Right atrium auricular region (tissue), 2 donors: ENCODE measurements around the gene UBQLN1. TPM values are rescaled to one million over a fixed set of nuclear protein-coding genes. Genes with fewer than 3 reads are reported as not detected.
A peak's percentile ranks its signal among the peaks of the same experiment; 100 is the strongest.
"Not testable (repeated sequence)": the region's sequence is repeated elsewhere in the genome, so short reads cannot be mapped to it uniquely, and the experiment has no call there.

ENCODE experiments used
- DNase-seq: peaks from one replicate; pipeline ENCODE4 v3.0.0-alpha.2; 2019; ENCODE audit warnings: low spot score
- H3K27ac ChIP-seq, 2 donors: fragments of 200-600 bp; sonication (generic); 1 replicate in 1 of 2; 2 replicates in 1 of 2; pipeline ENCODE4 v1.5.1; 2016 to 2019
- H3K27me3 ChIP-seq, 2 donors: fragments of 200-600 bp; sonication (generic); one replicate each; pipeline versions ENCODE4 v1.5.1 to v1.6.0; 2017 to 2019
- H3K36me3 ChIP-seq: fragments of 200-600 bp; sonication (generic); one replicate; pipeline ENCODE4 v1.5.1; 2016
- H3K4me1 ChIP-seq, 2 donors: fragments of 200-600 bp; sonication (generic); one replicate each; pipeline versions ENCODE4 v1.5.1 to v1.6.0; 2017 to 2019
- H3K4me3 ChIP-seq, 2 donors: fragments of 200-600 bp; sonication (generic); 1 replicate in 1 of 2; 2 replicates in 1 of 2; pipeline ENCODE4 v1.5.1; 2017 to 2019; ENCODE audit warnings: mild to moderate bottlenecking in 1 of 2, moderate library complexity in 1 of 2
- H3K9me3 ChIP-seq, 2 donors: fragments of 200-600 bp; sonication (generic); one replicate each; pipeline ENCODE4 v1.5.1; 2019
- total RNA-seq, 2 donors: library from RNA; depleted of rRNA; stranded (reverse); fragments of >200 nt; gene quantifications; one replicate each; pipeline ENCODE4 v1.1.0, GENCODE V29; 2016
- TF ChIP-seq, protein P1 (sequence below), 2 donors: fragments of 200-600 bp; sonication (generic); IDR thresholded peaks; one replicate each; pipeline ENCODE4 v1.5.1; 2019; ENCODE audit warnings: antibody characterized with exemption in 2 of 2

The UBQLN1 gene
- 10 to 100 TPM; 85.2 to 89.9 TPM for total RNA-seq

DNA sequence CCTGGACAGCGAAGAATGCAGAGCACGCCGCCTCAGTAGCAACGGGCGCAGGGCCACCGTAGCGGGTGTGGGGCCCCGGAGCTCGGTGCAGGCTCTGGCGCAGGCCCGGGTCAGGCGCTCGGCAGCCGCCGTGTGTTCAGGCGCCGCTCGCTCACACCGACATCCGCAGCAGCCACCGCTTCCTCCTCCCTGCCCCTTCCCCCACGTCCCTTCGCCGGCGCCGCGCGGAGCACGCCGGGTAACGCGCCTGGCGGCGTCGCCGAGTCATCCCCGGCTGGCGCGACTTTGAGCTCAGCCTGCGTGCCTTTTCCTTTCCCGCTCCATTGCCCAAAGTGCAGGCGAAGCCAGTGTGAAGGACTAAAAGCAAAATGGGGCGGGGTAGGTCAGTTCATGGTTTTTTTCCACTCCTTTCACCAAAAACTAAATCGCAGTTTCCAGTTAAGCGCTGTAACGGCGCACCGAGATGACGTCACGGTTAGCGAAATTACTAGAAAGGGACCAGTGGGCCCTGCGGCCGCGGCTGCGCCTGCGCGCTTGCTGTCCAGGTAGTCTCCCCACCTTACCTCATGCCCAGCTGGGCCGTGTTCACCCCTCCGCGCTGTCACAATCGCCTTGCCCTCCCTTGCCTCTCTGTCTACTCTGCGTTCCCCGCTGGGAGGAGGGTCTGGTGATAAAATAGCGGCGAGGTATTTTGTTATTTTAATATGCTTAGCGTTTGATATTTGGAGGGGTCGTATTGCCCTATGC, at the start of gene UBQLN1:
UBQLN1 (minus strand) TSS at position 191 of the 747 bp plus-strand sequence. CDS start 279 bp downstream, outside the sequence.
- H3K27ac ChIP-seq: peak within 1 kb of the TSS; percentile 93 to 99
- TF ChIP-seq, protein P1, sequence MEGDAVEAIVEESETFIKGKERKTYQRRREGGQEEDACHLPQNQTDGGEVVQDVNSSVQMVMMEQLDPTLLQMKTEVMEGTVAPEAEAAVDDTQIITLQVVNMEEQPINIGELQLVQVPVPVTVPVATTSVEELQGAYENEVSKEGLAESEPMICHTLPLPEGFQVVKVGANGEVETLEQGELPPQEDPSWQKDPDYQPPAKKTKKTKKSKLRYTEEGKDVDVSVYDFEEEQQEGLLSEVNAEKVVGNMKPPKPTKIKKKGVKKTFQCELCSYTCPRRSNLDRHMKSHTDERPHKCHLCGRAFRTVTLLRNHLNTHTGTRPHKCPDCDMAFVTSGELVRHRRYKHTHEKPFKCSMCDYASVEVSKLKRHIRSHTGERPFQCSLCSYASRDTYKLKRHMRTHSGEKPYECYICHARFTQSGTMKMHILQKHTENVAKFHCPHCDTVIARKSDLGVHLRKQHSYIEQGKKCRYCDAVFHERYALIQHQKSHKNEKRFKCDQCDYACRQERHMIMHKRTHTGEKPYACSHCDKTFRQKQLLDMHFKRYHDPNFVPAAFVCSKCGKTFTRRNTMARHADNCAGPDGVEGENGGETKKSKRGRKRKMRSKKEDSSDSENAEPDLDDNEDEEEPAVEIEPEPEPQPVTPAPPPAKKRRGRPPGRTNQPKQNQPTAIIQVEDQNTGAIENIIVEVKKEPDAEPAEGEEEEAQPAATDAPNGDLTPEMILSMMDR (IDR thresholded peaks at IDR 0.05): no peak
- H3K27me3 ChIP-seq: no peaks in the 10 kb centered on the region
- peak within 1 kb of the TSS; percentile 65 to 95 for H3K4me3 ChIP-seq
- no peaks in the 10 kb centered on the region for H3K36me3 ChIP-seq
- no peaks in the 10 kb centered on the region for H3K9me3 ChIP-seq
- peaks cover 0 to 37% of the 10 kb centered on the region in 2 donors for H3K4me1 ChIP-seq
- peak; percentile 95 for DNase-seq

DNA sequence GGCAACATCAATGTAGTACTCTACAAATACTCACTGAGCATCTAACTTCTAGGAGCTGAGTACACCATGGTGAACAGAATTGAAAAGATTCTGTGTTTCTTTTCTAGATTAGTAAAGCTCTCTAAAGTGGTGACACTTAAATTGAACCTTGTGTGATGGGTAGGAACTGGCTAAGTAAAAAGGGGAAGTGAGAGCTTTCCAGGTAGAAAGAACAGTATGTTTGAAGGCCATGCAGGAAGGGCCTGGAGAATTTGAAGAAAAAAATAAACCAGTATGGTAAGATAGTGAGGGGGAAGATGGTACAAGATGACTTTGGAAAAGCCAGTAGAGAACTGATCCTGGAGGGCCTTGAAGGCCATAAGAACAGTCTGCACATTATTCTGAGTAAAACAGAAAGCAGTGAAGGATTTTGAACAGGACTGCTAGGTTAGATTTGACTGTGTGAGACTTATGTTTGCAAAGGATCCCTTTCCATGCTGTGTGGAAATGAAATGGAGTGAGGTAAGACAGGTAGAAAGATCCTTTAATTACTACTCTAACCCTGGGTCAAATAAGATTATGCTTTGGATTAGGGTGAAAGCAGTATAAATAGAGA, 46.7 kb upstream of the UBQLN1 start:
- Histone ChIP-seq H3K4me1 (no peaks in the 10 kb centered on the region), H3K9me3 (no peaks in the 10 kb centered on the region), H3K4me3 (no peak overlapping the region), H3K36me3 (peaks cover 7% of the 10 kb centered on the region), H3K27ac (no peak overlapping the region), H3K27me3 (no peaks in the 10 kb centered on the region)
- TF ChIP-seq, protein P1 (IDR thresholded peaks at IDR 0.05): no peak
- no peak for DNase-seq

DNA sequence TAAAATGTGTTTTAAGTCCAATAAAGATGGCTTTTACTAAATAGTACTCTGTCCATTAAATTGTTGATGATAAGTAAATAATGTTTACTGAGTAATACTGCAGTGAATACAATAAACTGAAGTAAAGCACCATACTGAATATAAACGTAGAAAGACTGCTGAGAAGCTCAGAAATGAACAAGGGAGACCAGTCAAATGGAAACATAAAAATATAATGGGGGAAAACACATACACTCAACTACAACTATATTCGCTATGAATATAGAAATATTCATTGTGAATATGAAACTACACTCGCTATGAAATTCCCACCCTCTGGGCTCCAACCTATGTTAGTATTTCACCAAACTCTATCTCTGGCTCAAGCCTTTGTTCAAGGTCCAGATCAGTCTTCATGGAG, 41.9 kb upstream of the UBQLN1 start:
- TF ChIP-seq, protein P1 (IDR thresholded peaks at IDR 0.05): no peak
- no peaks in the 10 kb centered on the region for H3K27me3 ChIP-seq
- no peaks in the 10 kb centered on the region for H3K4me1 ChIP-seq
- no peaks in the 10 kb centered on the region for H3K9me3 ChIP-seq
- H3K36me3 ChIP-seq: peaks cover 3% of the 10 kb centered on the region
- no peak for DNase-seq
- H3K4me3 ChIP-seq: no peak overlapping the region
- H3K27ac ChIP-seq: no peak overlapping the region

DNA sequence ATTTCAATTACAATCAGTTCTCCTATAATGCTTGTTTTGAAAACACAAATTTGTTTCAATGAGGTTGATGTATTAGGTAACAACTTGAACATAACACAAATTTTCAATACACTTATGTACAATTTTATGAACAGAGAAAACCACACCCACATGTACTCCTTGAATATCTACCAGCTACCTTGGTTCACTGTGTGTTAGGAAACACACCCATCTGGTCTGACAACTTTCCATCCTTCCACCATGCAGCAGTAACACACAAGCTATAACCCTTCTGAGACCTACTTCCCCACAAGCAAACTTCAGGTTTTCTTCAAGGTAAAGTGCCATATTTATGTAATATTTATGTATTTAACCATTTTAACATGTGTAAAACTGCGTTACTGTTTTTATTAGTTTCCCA, 36.4 kb upstream of the UBQLN1 start:
- no peak overlapping the region for H3K27ac ChIP-seq
- H3K27me3 ChIP-seq: no peaks in the 10 kb centered on the region
- no peak for DNase-seq
- H3K9me3 ChIP-seq: no peaks in the 10 kb centered on the region
- no peak overlapping the region for H3K4me3 ChIP-seq
- TF ChIP-seq, protein P1 (IDR thresholded peaks at IDR 0.05): no peak
- H3K4me1 ChIP-seq: no peaks in the 10 kb centered on the region
- H3K36me3 ChIP-seq: peaks cover 4% of the 10 kb centered on the region

DNA sequence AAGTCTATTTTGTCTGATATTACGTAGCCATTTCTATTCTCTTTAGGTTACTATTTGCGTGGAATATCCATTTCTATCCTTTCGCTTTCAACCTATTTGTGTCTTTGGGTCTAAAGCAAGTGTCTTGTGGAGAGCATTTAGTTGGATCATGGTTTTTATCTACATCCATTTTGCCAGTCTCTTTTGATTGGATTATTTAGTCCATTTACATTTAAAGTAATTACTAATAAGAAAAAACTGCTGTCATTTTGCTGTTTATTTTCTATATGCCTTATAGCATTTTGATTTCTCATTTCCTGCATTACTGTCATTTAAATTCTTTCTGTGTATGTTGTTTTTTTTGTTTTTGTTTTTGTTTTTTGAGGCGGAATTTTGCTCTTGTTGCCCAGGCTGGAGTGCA, 26.0 kb upstream of the UBQLN1 start:
- Histone ChIP-seq H3K27ac (no peak overlapping the region), H3K4me3 (no peak overlapping the region), H3K4me1 (no peaks in the 10 kb centered on the region), H3K27me3 (no peaks in the 10 kb centered on the region), H3K36me3 (no peaks in the 10 kb centered on the region), H3K9me3 (peaks cover 0 to 8% of the 10 kb centered on the region in 2 donors)
- TF ChIP-seq, protein P1 (IDR thresholded peaks at IDR 0.05): no peak
- DNase-seq: no peak

DNA sequence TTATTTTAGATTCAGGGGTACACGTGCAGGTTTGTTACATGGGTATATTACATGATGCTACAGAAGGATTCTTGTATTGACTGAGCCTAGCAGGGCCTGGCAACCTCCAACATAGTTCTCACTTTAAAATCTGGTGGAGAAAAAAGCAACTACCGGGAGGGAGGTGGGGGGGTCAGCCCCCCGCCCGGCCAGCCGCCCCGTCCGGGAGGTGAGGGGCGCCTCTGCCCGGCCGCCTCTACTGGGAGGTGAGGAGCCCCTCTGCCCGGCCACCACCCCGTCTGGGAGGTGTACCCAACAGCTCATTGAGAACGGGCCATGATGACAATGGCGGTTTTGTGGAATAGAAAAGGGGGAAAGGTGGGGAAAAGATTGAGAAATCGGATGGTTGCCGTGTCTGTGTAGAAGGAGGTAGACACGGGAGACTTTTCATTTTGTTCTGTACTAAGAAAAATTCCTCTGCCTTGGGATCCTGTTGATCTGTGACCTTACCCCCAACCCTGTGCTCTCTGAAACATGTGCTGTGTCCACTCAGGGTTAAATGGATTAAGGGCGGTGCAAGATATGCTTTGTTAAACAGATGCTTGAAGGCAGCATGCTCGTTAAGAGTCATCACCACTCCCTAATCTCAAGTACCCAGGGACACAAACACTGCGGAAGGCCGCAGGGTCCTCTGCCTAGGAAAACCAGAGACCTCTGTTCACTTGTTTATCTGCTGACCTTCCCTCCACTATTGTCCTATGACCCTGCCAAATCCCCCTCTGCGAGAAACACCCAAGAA, 21.0 kb upstream of the UBQLN1 start:
- not testable (repeated sequence) for H3K4me3 ChIP-seq, DNase-seq, H3K27ac ChIP-seq, H3K9me3 ChIP-seq, H3K27me3 ChIP-seq, H3K4me1 ChIP-seq, H3K36me3 ChIP-seq
